SK-N-SH (cell line): Measurements from ENCODE around the gene SLC6A11. TPM values are rescaled to one million over a fixed set of nuclear protein-coding genes. Genes with fewer than 3 reads are reported as not detected.

Experiments
- CTCF ChIA-PET: fragments of 300-600, 350-600 bp; formaldehyde crosslinking; extraction: SDS; loops from one replicate; lab custom pipeline; 2021; lab: Yijun Ruan, JAX
- POLR2A ChIA-PET: fragments of 350-600 bp; sonication (Branson Sonifier 250); formaldehyde crosslinking; extraction: SDS; loops from one replicate; lab custom pipeline; 2020; ENCODE audit warnings: antibody characterized with exemption, inconsistent platforms; lab: Yijun Ruan, JAX
- DNase-seq: peaks from one replicate; pipeline ENCODE4 v3.0.0; 2012
- H2AFZ ChIP-seq: fragments of 200-600 bp; sonication (generic); 2 replicates; pipeline ENCODE4 v1.8.1; 2016; ENCODE audit warnings: antibody characterized with exemption, mild to moderate bottlenecking, low read depth
- H3F3A ChIP-seq: fragments of 200-600 bp; sonication (generic); replicated peaks from 2 replicates; pipeline ENCODE3; 2016; ENCODE audit warnings: antibody characterized with exemption, mild to moderate bottlenecking; ENCODE audit not compliant: insufficient read depth
- H3K27ac ChIP-seq, 2 experiments: fragments of 200-500 bp in 1 of 2; fragments of 200-600 bp in 1 of 2; sonication (Bioruptor generic) in 1 of 2; sonication (generic), shearing (Covaris generic) in 1 of 2; 2 replicates each; pipeline versions ENCODE4 v1.5.1 to v1.6.1; 2014 to 2016; ENCODE audit warnings: low read depth in 2 of 2, inconsistent platforms in 1 of 2, low read length in 1 of 2, mild to moderate bottlenecking in 1 of 2, mixed read lengths in 1 of 2
- H3K27me3 ChIP-seq: fragments of 200-600 bp; sonication (generic), shearing (Covaris generic); 2 replicates; pipeline ENCODE4 v1.6.1; 2016; ENCODE audit warnings: mixed run types; ENCODE audit not compliant: insufficient read depth
- H3K36me3 ChIP-seq, 2 experiments: fragments of 200-500 bp in 1 of 2; fragments of 200-600 bp in 1 of 2; sonication (Bioruptor generic) in 1 of 2; sonication (generic) in 1 of 2; replicated peaks in 1 of 2; 2 replicates each; pipeline versions ENCODE3 to v1.5.1; 2014 to 2016; ENCODE audit warnings: low read length in 1 of 2, mild to moderate bottlenecking in 1 of 2; ENCODE audit not compliant: insufficient read depth in 2 of 2, control insufficient read depth in 1 of 2
- H3K4me1 ChIP-seq, 2 experiments: fragments of 200-500 bp in 1 of 2; fragments of 200-600 bp in 1 of 2; sonication (Bioruptor generic) in 1 of 2; sonication (generic), shearing (Covaris generic) in 1 of 2; 2 replicates each; pipeline versions ENCODE4 v1.5.1 to v1.6.1; 2014 to 2016; ENCODE audit warnings: low read depth in 1 of 2, low read length in 1 of 2, mixed run types in 1 of 2; ENCODE audit not compliant: insufficient read depth in 2 of 2, control insufficient read depth in 1 of 2
- H3K4me2 ChIP-seq: fragments of 200-600 bp; sonication (generic), shearing (Covaris generic); 2 replicates; pipeline ENCODE4 v1.6.1; 2017; ENCODE audit warnings: mixed run types
- H3K4me3 ChIP-seq, 2 experiments: fragments of 200-500 bp in 1 of 2; fragments of 200-600 bp in 1 of 2; sonication (Bioruptor generic) in 1 of 2; sonication (generic), shearing (Covaris generic) in 1 of 2; 2 replicates each; pipeline versions ENCODE4 v1.5.1 to v1.8.1; 2014 to 2016; ENCODE audit warnings: low read depth in 2 of 2, inconsistent platforms in 1 of 2, low read length in 1 of 2, mild to moderate bottlenecking in 1 of 2, mixed read lengths in 1 of 2, moderate library complexity in 1 of 2
- H3K79me2 ChIP-seq: fragments of 200-600 bp; sonication (generic); 2 replicates; pipeline ENCODE4 v1.8.1; 2017; ENCODE audit warnings: mild to moderate bottlenecking; ENCODE audit not compliant: insufficient read depth
- H3K9ac ChIP-seq: fragments of 200-600 bp; sonication (generic); 2 replicates; pipeline ENCODE4 v1.6.1; 2017; ENCODE audit warnings: mixed run types
- H3K9me2 ChIP-seq: fragments of 200-600 bp; sonication (generic); 2 replicates; pipeline ENCODE4 v1.6.1; 2017; ENCODE audit warnings: mixed run types
- H3K9me3 ChIP-seq: fragments of 200-600 bp; sonication (generic); 2 replicates; pipeline ENCODE4 v1.6.1; 2017; ENCODE audit warnings: mixed run types, mild to moderate bottlenecking, moderate library complexity
- H4K20me1 ChIP-seq: fragments of 200-600 bp; sonication (generic); 2 replicates; pipeline ENCODE4 v1.6.1; 2017; ENCODE audit warnings: mild to moderate bottlenecking, mixed run types; ENCODE audit not compliant: insufficient read depth
- CHD2 ChIP-seq: fragments of 150-350 bp; IDR thresholded peaks from 2 replicates; pipeline ENCODE4 v1.6.1; 2018; ENCODE audit warnings: low read length; ENCODE audit not compliant: partially characterized antibody
- CTCF ChIP-seq: fragments of 200-600 bp; sonication (generic); IDR thresholded peaks from 2 replicates; pipeline ENCODE4 v1.6.1; 2017; ENCODE audit warnings: antibody characterized with exemption, mild to moderate bottlenecking, moderate library complexity
- ELF1 ChIP-seq: IDR thresholded peaks from 2 replicates; pipeline ENCODE4 v1.4.0; 2012
- EZH2phosphoT487 ChIP-seq: fragments of 200-600 bp; sonication (generic); IDR thresholded peaks from 2 replicates; pipeline ENCODE4 v1.6.1; 2017; ENCODE audit warnings: low read depth, mixed run types, mild to moderate bottlenecking, antibody characterized with exemption, moderate library complexity, borderline replicate concordance
- GABPA ChIP-seq: IDR thresholded peaks from 2 replicates; pipeline ENCODE4 v1.4.0; 2012; ENCODE audit warnings: low read depth, mild to moderate bottlenecking
- MEF2A ChIP-seq: IDR thresholded peaks from 2 replicates; pipeline ENCODE4 v1.4.0; 2012; ENCODE audit warnings: low read depth, borderline replicate concordance
- NFIC ChIP-seq: IDR thresholded peaks from 2 replicates; pipeline ENCODE4 v1.4.0; 2012; ENCODE audit warnings: borderline replicate concordance
- POLR2AphosphoS5 ChIP-seq: IDR thresholded peaks from 2 replicates; pipeline ENCODE4 v1.6.1; 2012; ENCODE audit warnings: low read depth, low read length
- RAD21 ChIP-seq: IDR thresholded peaks from 2 replicates; pipeline ENCODE4 v1.6.1; 2012; ENCODE audit warnings: mild to moderate bottlenecking, low read length
- RXRA ChIP-seq: IDR thresholded peaks from 2 replicates; pipeline ENCODE4 v1.4.0; 2012; ENCODE audit warnings: low read depth, mild to moderate bottlenecking, borderline replicate concordance
- SIN3A ChIP-seq: IDR thresholded peaks from 2 replicates; pipeline ENCODE4 v1.6.1; 2012; ENCODE audit warnings: low read depth, mild to moderate bottlenecking, low read length, moderate library complexity, borderline replicate concordance
- SMC3 ChIP-seq: IDR thresholded peaks from 2 replicates; pipeline ENCODE4 v1.6.1; 2012; ENCODE audit warnings: low read depth, low read length, improper control_type of control experiment
- YY1 ChIP-seq: IDR thresholded peaks from 2 replicates; pipeline ENCODE4 v1.4.0; 2012; ENCODE audit warnings: low read depth, mild to moderate bottlenecking
- WGBS: methylation state at CpG from one replicate; pipeline ENCODE4 v1.1.6; 2017; ENCODE audit warnings: low lambda C conversion rate; 5-methylcytosine and 5-hydroxymethylcytosine counted together
- polyA plus RNA-seq, 3 experiments: library from polyadenylated mRNA; depleted of rRNA; stranded (reverse); fragments of >200 nt; gene quantifications; 2 replicates each; pipeline ENCODE4 v1.2.3, GENCODE V29; 2012
- TF ChIP-seq, protein P1 (sequence below): IDR thresholded peaks from 2 replicates; pipeline ENCODE4 v1.4.0; 2012; ENCODE audit warnings: low read depth, borderline replicate concordance

SLC6A11 gene
- polyA plus RNA-seq, 1 of the 3 experiments (the other 2 are of a cell fraction), result 0.03 TPM

- no peak for TF ChIP-seq EZH2phosphoT487
- TF ChIP-seq SMC3, result no peak
- TF ChIP-seq CHD2, result no peak
- TF ChIP-seq, protein P1, sequence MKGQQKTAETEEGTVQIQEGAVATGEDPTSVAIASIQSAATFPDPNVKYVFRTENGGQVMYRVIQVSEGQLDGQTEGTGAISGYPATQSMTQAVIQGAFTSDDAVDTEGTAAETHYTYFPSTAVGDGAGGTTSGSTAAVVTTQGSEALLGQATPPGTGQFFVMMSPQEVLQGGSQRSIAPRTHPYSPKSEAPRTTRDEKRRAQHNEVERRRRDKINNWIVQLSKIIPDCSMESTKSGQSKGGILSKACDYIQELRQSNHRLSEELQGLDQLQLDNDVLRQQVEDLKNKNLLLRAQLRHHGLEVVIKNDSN, result no peak
- no peak for TF ChIP-seq RAD21
- no peak for TF ChIP-seq GABPA
- no peak for TF ChIP-seq POLR2AphosphoS5
Measured at GRCh38 chr3:10777627-10778026, 38.4 kb upstream of the SLC6A11 start (continued).

- POLR2A ChIA-PET, result no interaction called here
Measured at GRCh38 chr3:10778492-10779292, 37.3 kb upstream of the SLC6A11 start.

More at GRCh38 chr3:10778492-10779292, 37.3 kb upstream of the SLC6A11 start:
- CTCF ChIA-PET, result interaction anchor here (1.3 to 1.4 kb wide), 2 partner anchors 8 to 20 kb away, joined by 3 to 5 read pairs; no protein-coding TSS in a partner anchor
- Histone ChIP-seq H3K27ac (no peak overlapping the region), H4K20me1 (no peaks in the 10 kb centered on the region), H3K9ac (no peak overlapping the region), H3K4me2 (no peak overlapping the region), H3K4me1 (no peaks in the 10 kb centered on the region), H3K79me2 (no peaks in the 10 kb centered on the region), H3F3A (no peaks in the 10 kb centered on the region), H3K9me3 (no peaks in the 10 kb centered on the region), H3K36me3 (no peaks in the 10 kb centered on the region), H2AFZ (no peak overlapping the region), H3K27me3 (no peaks in the 10 kb centered on the region), H3K9me2 (no peaks in the 10 kb centered on the region), H3K4me3 (no peak overlapping the region)
- DNase-seq, result no peak
- 42% methylated on average over 7 of the region's 8 CpGs for WGBS
- TF ChIP-seq YY1 (no peak), RXRA (no peak), ELF1 (no peak), CTCF (no peak), MEF2A (no peak), NFIC (no peak), SIN3A (no peak)
